DND-41 (cell line): ENCODE data around the gene BTBD16.

ENCODE experiments used
- ATAC-seq: fragments of 200-7000 bp; cut with Tn5 transposase; 3 replicates; pipeline ENCODE4 v1.9.1; 2021; ENCODE audit warnings: low read depth; ENCODE audit not compliant: insufficient read depth
- DNase-seq: peaks from one replicate; pipeline ENCODE4 v3.0.0-alpha.2; 2020
- H2AFZ ChIP-seq: 2 replicates; pipeline ENCODE4 v1.6.0; 2012; ENCODE audit warnings: low read depth, low read length
- H3K27ac ChIP-seq: 2 replicates; pipeline ENCODE4 v1.5.1; 2012; ENCODE audit warnings: low read length, inconsistent platforms
- H3K27me3 ChIP-seq: fragments of 200-600 bp; sonication (generic); 2 replicates; pipeline ENCODE4 v1.6.0; 2012; ENCODE audit warnings: low read length, mild to moderate bottlenecking, inconsistent platforms; ENCODE audit not compliant: insufficient read depth, poor library complexity
- H3K36me3 ChIP-seq: 2 replicates; pipeline ENCODE4 v1.5.1; 2012; ENCODE audit warnings: low read length, inconsistent platforms; ENCODE audit not compliant: insufficient read depth
- H3K4me1 ChIP-seq: 2 replicates; pipeline ENCODE4 v1.5.1; 2012; ENCODE audit warnings: mild to moderate bottlenecking, low read length; ENCODE audit not compliant: insufficient read depth
- H3K4me2 ChIP-seq: 2 replicates; pipeline ENCODE4 v1.6.0; 2012; ENCODE audit warnings: mild to moderate bottlenecking, moderate library complexity, low read length, inconsistent platforms; ENCODE audit not compliant: insufficient read depth
- H3K4me3 ChIP-seq, 2 experiments: fragments of 200-600 bp in 1 of 2; shearing (Covaris generic) in 1 of 2; 2 replicates each; pipeline ENCODE4 v1.5.1; 2012 to 2016; ENCODE audit warnings: inconsistent platforms in 2 of 2, low read length in 2 of 2, mild to moderate bottlenecking in 2 of 2, low read depth in 1 of 2, moderate library complexity in 1 of 2
- H3K79me2 ChIP-seq: 2 replicates; pipeline ENCODE4 v1.6.0; 2012; ENCODE audit warnings: low read length, inconsistent platforms; ENCODE audit not compliant: insufficient read depth
- H3K9ac ChIP-seq: 2 replicates; pipeline ENCODE4 v1.6.0; 2012; ENCODE audit warnings: low read depth, mild to moderate bottlenecking, inconsistent platforms, low read length, moderate library complexity
- H3K9me3 ChIP-seq: 2 replicates; pipeline ENCODE4 v1.5.1; 2012; ENCODE audit warnings: low read length, moderate library complexity, mild to moderate bottlenecking, inconsistent platforms; ENCODE audit not compliant: insufficient read depth, severe bottlenecking
- H4K20me1 ChIP-seq: 2 replicates; pipeline ENCODE4 v1.6.0; 2012; ENCODE audit warnings: low read length; ENCODE audit not compliant: insufficient read depth
- CTCF ChIP-seq: IDR thresholded peaks from 2 replicates; pipeline ENCODE4 v1.5.1; 2012; ENCODE audit warnings: borderline replicate concordance, low read length, moderate library complexity, mild to moderate bottlenecking; ENCODE audit not compliant: poor library complexity, severe bottlenecking; ENCODE audit errors: extremely low read depth
- EZH2 ChIP-seq: IDR thresholded peaks from 3 replicates; pipeline ENCODE4 v1.6.1; 2012; ENCODE audit warnings: borderline replicate concordance, low read depth, mild to moderate bottlenecking, moderate library complexity, low read length, inconsistent platforms; ENCODE audit not compliant: severe bottlenecking

The BTBD16 gene

DNA sequence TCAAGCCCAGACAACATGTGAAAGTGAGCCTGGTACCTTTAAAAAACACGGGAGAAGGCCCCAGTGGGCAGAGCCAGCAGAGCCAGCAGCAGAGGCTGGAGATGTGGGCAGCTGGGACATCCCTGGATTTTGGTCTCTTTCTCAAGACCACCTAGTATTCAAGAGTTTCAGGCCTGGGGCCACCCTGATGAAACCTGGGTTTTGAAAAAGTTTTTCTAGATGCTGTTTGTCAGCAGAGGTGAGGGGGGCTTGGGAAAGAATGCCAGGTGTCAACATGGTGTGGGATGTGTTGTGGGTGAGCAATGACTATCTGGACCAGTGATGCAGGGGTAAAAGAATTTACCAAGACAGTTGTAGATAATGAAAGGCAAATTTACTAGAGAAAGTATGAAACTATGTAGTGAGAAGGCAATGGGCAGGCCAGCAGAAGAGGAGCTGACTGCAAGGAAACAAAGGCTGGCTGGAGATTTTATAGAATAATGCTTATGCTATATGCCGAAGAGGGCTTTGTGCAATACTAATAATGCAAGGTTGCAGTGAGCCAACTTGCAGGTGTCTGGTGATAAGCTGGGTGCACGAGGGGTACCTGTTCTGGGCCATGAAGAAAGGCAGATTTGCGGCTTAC, 75.3 kb downstream of the BTBD16 start:
- Histone ChIP-seq H3K36me3 (no peaks in the 10 kb centered on the region), H3K4me1 (no peaks in the 10 kb centered on the region), H3K9ac (no peak overlapping the region), H2AFZ (no peak overlapping the region), H3K9me3 (no peaks in the 10 kb centered on the region), H3K27me3 (no peaks in the 10 kb centered on the region), H3K4me3 (no peak overlapping the region), H3K79me2 (no peaks in the 10 kb centered on the region), H4K20me1 (no peaks in the 10 kb centered on the region), H3K27ac (no peak overlapping the region), H3K4me2 (no peak overlapping the region)
- ATAC-seq (no peak), DNase-seq (no peak)
- no peak for TF ChIP-seq EZH2
- no peak for TF ChIP-seq CTCF

- no peak for ATAC-seq
- DNase-seq, result no peak
- no peaks in the 10 kb centered on the region for H3K9me3 ChIP-seq
- no peak overlapping the region for H3K4me3 ChIP-seq
- H4K20me1 ChIP-seq, result no peaks in the 10 kb centered on the region
- H3K36me3 ChIP-seq, result no peaks in the 10 kb centered on the region
- no peak for TF ChIP-seq EZH2
- no peak for TF ChIP-seq CTCF
- H3K9ac ChIP-seq, result no peak overlapping the region
- H3K4me1 ChIP-seq, result no peaks in the 10 kb centered on the region
- no peak overlapping the region for H2AFZ ChIP-seq
- no peak overlapping the region for H3K4me2 ChIP-seq
- H3K27ac ChIP-seq, result no peak overlapping the region
- H3K27me3 ChIP-seq, result no peaks in the 10 kb centered on the region
- no peaks in the 10 kb centered on the region for H3K79me2 ChIP-seq
These were observed 76.2 kb downstream of the BTBD16 start for GRCh38 chr10:122347170-122347841.

DNA sequence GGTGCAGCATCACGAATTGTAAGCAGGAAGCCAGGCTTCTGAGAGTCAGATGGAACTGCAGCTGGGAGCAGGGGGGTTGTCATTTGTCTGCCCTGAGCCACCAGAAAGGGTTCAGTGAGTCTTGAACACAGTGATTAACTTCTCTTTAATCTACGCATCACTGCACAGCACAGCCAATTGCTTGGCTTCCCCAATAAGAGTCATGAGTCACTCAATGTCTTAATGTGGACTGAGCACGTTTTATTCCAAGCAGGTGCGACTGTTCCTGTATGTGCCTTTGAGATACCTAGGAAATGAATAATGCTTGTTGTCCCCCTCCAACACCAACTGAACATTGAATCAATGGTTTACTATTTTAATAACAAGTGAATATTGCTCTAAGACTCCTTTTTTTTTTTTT, 77.4 kb downstream of the BTBD16 start:
- Histone ChIP-seq H3K27me3 (no peaks in the 10 kb centered on the region), H3K79me2 (no peaks in the 10 kb centered on the region), H3K4me2 (no peak overlapping the region), H3K9ac (no peak overlapping the region), H2AFZ (no peak overlapping the region), H3K4me3 (no peak overlapping the region), H3K9me3 (no peaks in the 10 kb centered on the region), H3K27ac (no peak overlapping the region), H3K4me1 (no peaks in the 10 kb centered on the region), H4K20me1 (no peaks in the 10 kb centered on the region), H3K36me3 (no peaks in the 10 kb centered on the region)
- DNase-seq (no peak), ATAC-seq (peak; percentile 42; the same call in 1 of the 3 replicates)
- no peak for TF ChIP-seq EZH2
- TF ChIP-seq CTCF, result no peak

GRCh38 chr10:122348935-122349361, 77.9 kb downstream of the BTBD16 start:
- Histone ChIP-seq H3K79me2 (no peaks in the 10 kb centered on the region), H3K27me3 (no peaks in the 10 kb centered on the region), H3K4me3 (no peak overlapping the region), H3K36me3 (no peaks in the 10 kb centered on the region), H3K9me3 (no peaks in the 10 kb centered on the region), H3K9ac (no peak overlapping the region), H4K20me1 (no peaks in the 10 kb centered on the region), H3K4me2 (no peak overlapping the region), H3K27ac (no peak overlapping the region), H3K4me1 (no peaks in the 10 kb centered on the region), H2AFZ (no peak overlapping the region)
- no peak for TF ChIP-seq CTCF
- no peak for TF ChIP-seq EZH2
- ATAC-seq (no peak), DNase-seq (no peak)
